Anterior cingulate cortex (tissue), 58 donors: ENCODE data around the gene IGFBP2.

Experiments
- DNase-seq, 58 donors: peaks; one replicate each; lab custom pipeline; 2025; lab: John Stamatoyannopoulos, UW

The IGFBP2 gene

GRCh38 chr2:216636551-216637450 is 3.6 kb downstream of the IGFBP2 start:
- DNase-seq: peak in 3 of 58 donors; percentile 12 to 40 (median 12)

- no peak for DNase-seq
Measured at GRCh38 chr2:216637472-216637871, 4.3 kb downstream of the IGFBP2 start.

- DNase-seq: no peak
Measured at GRCh38 chr2:216643986-216644659, 10.9 kb downstream of the IGFBP2 start.

- peak in 1 of 58 donors; percentile 8 for DNase-seq
Measured at GRCh38 chr2:216644842-216645635, 11.8 kb downstream of the IGFBP2 start.

GRCh38 chr2:216645636-216645950 is 12.4 kb downstream of the IGFBP2 start:
- no peak for DNase-seq

- no peak for DNase-seq
Measured at GRCh38 chr2:216646116-216646515, 12.9 kb downstream of the IGFBP2 start.

- no peak for DNase-seq
Measured at GRCh38 chr2:216648105-216648504, 14.9 kb downstream of the IGFBP2 start.

- no peak for DNase-seq
Measured at GRCh38 chr2:216649574-216649973, 16.4 kb downstream of the IGFBP2 start.

- no peak for DNase-seq
Measured at GRCh38 chr2:216650626-216651257, 17.5 kb downstream of the IGFBP2 start.

GRCh38 chr2:216651351-216651881 is 18.2 kb downstream of the IGFBP2 start:
- no peak for DNase-seq

GRCh38 chr2:216652566-216652965 is 19.3 kb downstream of the IGFBP2 start:
- DNase-seq: no peak

- no peak for DNase-seq
Measured at GRCh38 chr2:216653093-216653799, 20.0 kb downstream of the IGFBP2 start.

GRCh38 chr2:216653931-216654365 is 20.7 kb downstream of the IGFBP2 start:
- DNase-seq: no peak

GRCh38 chr2:216654528-216655052 is 21.4 kb downstream of the IGFBP2 start:
- no peak for DNase-seq

- no peak for DNase-seq
Measured at GRCh38 chr2:216657086-216657855, 24.1 kb downstream of the IGFBP2 start.

GRCh38 chr2:216657980-216658379 is 24.8 kb downstream of the IGFBP2 start:
- no peak for DNase-seq

GRCh38 chr2:216658757-216659156 is 25.5 kb downstream of the IGFBP2 start:
- DNase-seq: no peak

GRCh38 chr2:216659276-216659675 is 26.1 kb downstream of the IGFBP2 start:
- no peak for DNase-seq

- no peak for DNase-seq
Measured at GRCh38 chr2:216660496-216660895, 27.3 kb downstream of the IGFBP2 start.
